GM12878 (cell line): ENCODE measurements around the gene TINCR. TPM values are rescaled to one million over a fixed set of nuclear protein-coding genes. Genes with fewer than 3 reads are reported as not detected.

Experiments used
- ATAC-seq: fragments of 200-7000 bp; cut with Tn5 transposase; 3 replicates; pipeline ENCODE4 v1.9.1; 2020; ENCODE audit warnings: mild to moderate bottlenecking, moderate library complexity
- BruUV-seq: library from RNA; stranded (reverse); fragments of 400-500 nt; replicated peaks from 2 replicates; lab custom pipeline; 2021; lab: Mats Ljungman, UMichigan
- CTCF ChIA-PET: fragments of 300-600 bp; sonication (Branson Sonifier 250); formaldehyde crosslinking; extraction: SDS; loops from one replicate; lab custom pipeline; 2021; ENCODE audit warnings: inconsistent platforms; lab: Yijun Ruan, JAX
- POLR2A ChIA-PET: fragments of 350-600 bp; formaldehyde crosslinking; extraction: SDS; loops from one replicate; lab custom pipeline; 2021; ENCODE audit warnings: inconsistent platforms; lab: Charles Lee
- RAD21 ChIA-PET: fragments of 300-600 bp; sonication (Branson Sonifier 250); formaldehyde crosslinking; loops from one replicate; lab custom pipeline; 2023; ENCODE audit warnings: antibody characterized with exemption; ENCODE audit not compliant: unreplicated experiment; lab: Charles Lee
- SMC1A ChIA-PET: fragments of 300-600 bp; sonication (Branson Sonifier 250); formaldehyde crosslinking; loops from one replicate; lab custom pipeline; 2023; ENCODE audit not compliant: unreplicated experiment, uncharacterized antibody; lab: Charles Lee
- DNase-seq: peaks from one replicate; pipeline ENCODE4 v3.0.0-alpha.2; 2011; ENCODE audit warnings: low read depth, low spot score
- FAIRE-seq: peaks from 3 replicates; lab custom pipeline; 2011; peaks lifted over from hg19 to GRCh38; lab: Jason Lieb, UNC
- H2AFZ ChIP-seq: 2 replicates; pipeline ENCODE4 v1.6.0; 2011; ENCODE audit warnings: low read depth, low read length, control low read depth; ENCODE audit not compliant: control insufficient read depth
- H3K27ac ChIP-seq: 2 replicates; pipeline ENCODE4 v1.5.1; 2011; ENCODE audit warnings: control low read depth; ENCODE audit not compliant: control insufficient read depth, insufficient read depth
- H3K27me3 ChIP-seq, 2 experiments: replicated peaks in 1 of 2; 2 replicates each; pipeline versions ENCODE4 v1.6.0 to v1.6.1; 2011; ENCODE audit warnings: low read length in 1 of 2; ENCODE audit not compliant: control insufficient read depth in 2 of 2, insufficient read depth in 2 of 2
- H3K36me3 ChIP-seq, 2 experiments: 2 replicates each; pipeline ENCODE4 v1.5.1; 2011; ENCODE audit warnings: low read length in 1 of 2; ENCODE audit not compliant: control insufficient read depth in 2 of 2, insufficient read depth in 2 of 2
- H3K4me1 ChIP-seq: 2 replicates; pipeline ENCODE4 v1.6.1; 2011; ENCODE audit warnings: mild to moderate bottlenecking, low read length, moderate library complexity, mixed read lengths; ENCODE audit not compliant: control insufficient read depth, insufficient read depth
- H3K4me2 ChIP-seq: 2 replicates; pipeline ENCODE4 v1.6.0; 2011; ENCODE audit warnings: control low read depth; ENCODE audit not compliant: control insufficient read depth, insufficient read depth
- H3K4me3 ChIP-seq: fragments of 200-600 bp; sonication (generic); 2 replicates; pipeline ENCODE4 v1.5.1; 2016
- H3K79me2 ChIP-seq: 2 replicates; pipeline ENCODE4 v1.6.0; 2011; ENCODE audit warnings: low read length; ENCODE audit not compliant: control insufficient read depth, insufficient read depth
- H3K9ac ChIP-seq: 2 replicates; pipeline ENCODE4 v1.8.0; 2011; ENCODE audit warnings: low read length, control low read depth, mixed read lengths; ENCODE audit not compliant: control insufficient read depth, insufficient read depth
- H3K9me3 ChIP-seq: replicated peaks from 3 replicates; pipeline ENCODE4 v1.5.1; 2011; ENCODE audit warnings: mild to moderate bottlenecking, low read length; ENCODE audit not compliant: control insufficient read depth, insufficient read depth
- H4K20me1 ChIP-seq: 2 replicates; pipeline ENCODE4 v1.6.0; 2011; ENCODE audit not compliant: control insufficient read depth, insufficient read depth
- CBX5 ChIP-seq: sonication (generic); IDR thresholded peaks from 2 replicates; pipeline ENCODE4 v1.6.1; 2016; ENCODE audit warnings: low read depth, moderate library complexity, mild to moderate bottlenecking, inconsistent platforms
- FOXK2 ChIP-seq: fragments of 450-650 bp; IDR thresholded peaks from 2 replicates; pipeline ENCODE4 v1.6.1; 2017; ENCODE audit warnings: mild to moderate bottlenecking, moderate library complexity
- WGBS: methylation state at CpG from one replicate; pipeline ENCODE4 v1.1.6; 2016; ENCODE audit warnings: low lambda C conversion rate; ENCODE audit not compliant: insufficient replicate concordance, insufficient coverage; ENCODE audit errors: missing lambda C conversion rate; 5-methylcytosine and 5-hydroxymethylcytosine counted together
- in situ Hi-C: fragments of 300-500 bp; cut with MboI; formaldehyde crosslinking; loops from 9 replicates; pipeline ENCODE4 v1.14.3; 2018; ENCODE audit warnings: mixed read lengths
- intact Hi-C: fragments of 100-400 bp; cut with micrococcal nuclease; formaldehyde crosslinking; loops from one replicate; pipeline ENCODE4 v1.14.2; 2022; ENCODE audit not compliant: unreplicated experiment
- polyA plus RNA-seq, 11 experiments: library from polyadenylated mRNA; depleted of rRNA in 4 of 11; unstranded in 6 of 11; stranded (reverse) in 5 of 11; fragments of >200 nt; fragmentation: Nextera tagmentation in 4 of 11; fragmentation: Illumina TruSeq in 1 of 11; extraction: Ambion mirVana in 4 of 11; extraction: Trizol in 1 of 11; gene quantifications; 1 replicate in 1 of 11; 2 replicates in 10 of 11; pipeline versions ENCODE4 v1.2.1 to v1.2.3, GENCODE V29; 2011 to 2016; ENCODE audit warnings: inconsistent platforms in 2 of 11, missing spikeins in 2 of 11, low read depth in 1 of 11
- total RNA-seq, 4 experiments: library from RNA; depleted of rRNA in 3 of 4; stranded (reverse); fragments of >200 nt in 3 of 4; fragmentation: Illumina TruSeq in 1 of 4; extraction: Trizol in 1 of 4; gene quantifications; 2 replicates each; pipeline versions ENCODE4 v1.2.1 to v1.2.3, GENCODE V29; 2013 to 2021
- TF ChIP-seq, protein P1 (sequence below): fragments of 450-650 bp; IDR thresholded peaks from 2 replicates; pipeline ENCODE4 v1.6.1; 2016; ENCODE audit warnings: mild to moderate bottlenecking
- TF ChIP-seq, protein P2 (sequence below): fragments of 450-650 bp; formaldehyde crosslinking; IDR thresholded peaks from 2 replicates; pipeline ENCODE4 v1.4.0; 2020; ENCODE audit warnings: mild to moderate bottlenecking, moderate library complexity
- TF ChIP-seq, protein P3 (sequence below), 3 experiments: IDR thresholded peaks in 2 of 3; conservative IDR thresholded peaks in 1 of 3; 2 replicates each; pipeline ENCODE4 v1.5.1; 2011; ENCODE audit warnings: low read depth in 3 of 3, low read length in 3 of 3, mild to moderate bottlenecking in 3 of 3, control low read depth in 2 of 3, moderate library complexity in 2 of 3, inconsistent platforms in 1 of 3, mixed read lengths in 1 of 3; ENCODE audit not compliant: control insufficient read depth in 2 of 3, insufficient read depth in 1 of 3; ENCODE audit errors: extremely low read depth in 1 of 3

Gene TINCR
- total and polyA plus RNA-seq, 10 of the 15 experiments (the other 5 are each of a cell fraction or from before 2014, with no cell fraction given), result 0.02 to 0.36 (median 0.06) TPM; not detected in 3

DNA sequence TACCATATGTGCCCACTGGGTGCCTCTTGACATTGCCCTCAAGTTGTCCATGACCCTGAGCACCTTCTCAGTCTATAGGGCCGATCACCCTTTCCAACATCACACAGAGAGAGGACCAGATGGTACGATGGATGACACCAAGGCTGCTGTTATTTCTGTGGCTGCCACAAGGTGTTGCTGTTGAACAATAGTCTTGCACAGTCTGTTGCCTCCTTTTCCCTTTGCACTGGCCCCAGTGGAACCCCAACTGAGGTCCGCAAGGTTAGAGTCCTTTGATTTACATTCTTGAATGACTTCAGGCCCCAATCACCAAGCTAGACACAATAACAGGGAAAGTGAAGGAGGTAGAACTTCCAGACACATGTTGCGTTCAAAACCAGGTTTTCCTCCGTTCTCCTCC is 52.0 kb downstream of the TINCR start:
- intact Hi-C loops, result no loop called here
- POLR2A ChIA-PET, result no interaction called here
- H3K27ac ChIP-seq, result no peak overlapping the region
- no peak overlapping the region for H3K4me3 ChIP-seq
- H3K4me1 ChIP-seq, result no peaks in the 10 kb centered on the region
- CTCF ChIA-PET, result no interaction called here
- no peak overlapping the region for H3K4me2 ChIP-seq
- TF ChIP-seq FOXK2 (no peak), CBX5 (0 out of 2 replicates have a peak, but pooled peaks have one; percentile 23)
- TF ChIP-seq, protein P1, sequence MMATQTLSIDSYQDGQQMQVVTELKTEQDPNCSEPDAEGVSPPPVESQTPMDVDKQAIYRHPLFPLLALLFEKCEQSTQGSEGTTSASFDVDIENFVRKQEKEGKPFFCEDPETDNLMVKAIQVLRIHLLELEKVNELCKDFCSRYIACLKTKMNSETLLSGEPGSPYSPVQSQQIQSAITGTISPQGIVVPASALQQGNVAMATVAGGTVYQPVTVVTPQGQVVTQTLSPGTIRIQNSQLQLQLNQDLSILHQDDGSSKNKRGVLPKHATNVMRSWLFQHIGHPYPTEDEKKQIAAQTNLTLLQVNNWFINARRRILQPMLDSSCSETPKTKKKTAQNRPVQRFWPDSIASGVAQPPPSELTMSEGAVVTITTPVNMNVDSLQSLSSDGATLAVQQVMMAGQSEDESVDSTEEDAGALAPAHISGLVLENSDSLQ, result no peak
- TF ChIP-seq, protein P2, sequence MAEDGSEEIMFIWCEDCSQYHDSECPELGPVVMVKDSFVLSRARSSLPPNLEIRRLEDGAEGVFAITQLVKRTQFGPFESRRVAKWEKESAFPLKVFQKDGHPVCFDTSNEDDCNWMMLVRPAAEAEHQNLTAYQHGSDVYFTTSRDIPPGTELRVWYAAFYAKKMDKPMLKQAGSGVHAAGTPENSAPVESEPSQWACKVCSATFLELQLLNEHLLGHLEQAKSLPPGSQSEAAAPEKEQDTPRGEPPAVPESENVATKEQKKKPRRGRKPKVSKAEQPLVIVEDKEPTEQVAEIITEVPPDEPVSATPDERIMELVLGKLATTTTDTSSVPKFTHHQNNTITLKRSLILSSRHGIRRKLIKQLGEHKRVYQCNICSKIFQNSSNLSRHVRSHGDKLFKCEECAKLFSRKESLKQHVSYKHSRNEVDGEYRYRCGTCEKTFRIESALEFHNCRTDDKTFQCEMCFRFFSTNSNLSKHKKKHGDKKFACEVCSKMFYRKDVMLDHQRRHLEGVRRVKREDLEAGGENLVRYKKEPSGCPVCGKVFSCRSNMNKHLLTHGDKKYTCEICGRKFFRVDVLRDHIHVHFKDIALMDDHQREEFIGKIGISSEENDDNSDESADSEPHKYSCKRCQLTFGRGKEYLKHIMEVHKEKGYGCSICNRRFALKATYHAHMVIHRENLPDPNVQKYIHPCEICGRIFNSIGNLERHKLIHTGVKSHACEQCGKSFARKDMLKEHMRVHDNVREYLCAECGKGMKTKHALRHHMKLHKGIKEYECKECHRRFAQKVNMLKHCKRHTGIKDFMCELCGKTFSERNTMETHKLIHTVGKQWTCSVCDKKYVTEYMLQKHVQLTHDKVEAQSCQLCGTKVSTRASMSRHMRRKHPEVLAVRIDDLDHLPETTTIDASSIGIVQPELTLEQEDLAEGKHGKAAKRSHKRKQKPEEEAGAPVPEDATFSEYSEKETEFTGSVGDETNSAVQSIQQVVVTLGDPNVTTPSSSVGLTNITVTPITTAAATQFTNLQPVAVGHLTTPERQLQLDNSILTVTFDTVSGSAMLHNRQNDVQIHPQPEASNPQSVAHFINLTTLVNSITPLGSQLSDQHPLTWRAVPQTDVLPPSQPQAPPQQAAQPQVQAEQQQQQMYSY (CRISPR knock-in tag), result no peak
- TF ChIP-seq, protein P3, sequence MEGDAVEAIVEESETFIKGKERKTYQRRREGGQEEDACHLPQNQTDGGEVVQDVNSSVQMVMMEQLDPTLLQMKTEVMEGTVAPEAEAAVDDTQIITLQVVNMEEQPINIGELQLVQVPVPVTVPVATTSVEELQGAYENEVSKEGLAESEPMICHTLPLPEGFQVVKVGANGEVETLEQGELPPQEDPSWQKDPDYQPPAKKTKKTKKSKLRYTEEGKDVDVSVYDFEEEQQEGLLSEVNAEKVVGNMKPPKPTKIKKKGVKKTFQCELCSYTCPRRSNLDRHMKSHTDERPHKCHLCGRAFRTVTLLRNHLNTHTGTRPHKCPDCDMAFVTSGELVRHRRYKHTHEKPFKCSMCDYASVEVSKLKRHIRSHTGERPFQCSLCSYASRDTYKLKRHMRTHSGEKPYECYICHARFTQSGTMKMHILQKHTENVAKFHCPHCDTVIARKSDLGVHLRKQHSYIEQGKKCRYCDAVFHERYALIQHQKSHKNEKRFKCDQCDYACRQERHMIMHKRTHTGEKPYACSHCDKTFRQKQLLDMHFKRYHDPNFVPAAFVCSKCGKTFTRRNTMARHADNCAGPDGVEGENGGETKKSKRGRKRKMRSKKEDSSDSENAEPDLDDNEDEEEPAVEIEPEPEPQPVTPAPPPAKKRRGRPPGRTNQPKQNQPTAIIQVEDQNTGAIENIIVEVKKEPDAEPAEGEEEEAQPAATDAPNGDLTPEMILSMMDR (IDR thresholded peaks at IDR 0.05 in 2 of 3, conservative IDR thresholded peaks at IDR 0.05 in 1 of 3; ENCODE audit: control insufficient read depth in 2 of 3, extremely low read depth in 1 of 3, insufficient read depth in 1 of 3, low read depth in 3 of 3, low read length in 3 of 3), result peak in 2 of 3 experiments; percentile 15 to 16; a peak in 2 of 6 replicates
- in situ Hi-C loops, result no loop called here
- WGBS, result 51% methylated on average over 5 of the region's 5 CpGs
- no TSS peak for BruUV-seq
- ATAC-seq, result no peak
- H3K9me3 ChIP-seq, result peaks cover 2% of the 10 kb centered on the region; the same call in 2 of the 3 replicates
- no peak for FAIRE-seq
- SMC1A ChIA-PET, result no interaction called here
- DNase-seq, result no peak
- RAD21 ChIA-PET, result no interaction called here
- no peak overlapping the region for H3K9ac ChIP-seq
- H3K36me3 ChIP-seq, result no peaks in the 10 kb centered on the region
- no peak overlapping the region for H2AFZ ChIP-seq
- H3K79me2 ChIP-seq, result no peaks in the 10 kb centered on the region
- H3K27me3 ChIP-seq, result no peaks in the 10 kb centered on the region
- H4K20me1 ChIP-seq, result no peaks in the 10 kb centered on the region
